ENCODE results near the gene SERPIND1. TPM values are rescaled to one million over a fixed set of nuclear protein-coding genes. Genes with fewer than 3 reads are reported as not detected.
"Not testable (repeated sequence)": the region's sequence is repeated elsewhere in the genome, so short reads cannot be mapped to it uniquely, and the experiment has no call there.

Gene SERPIND1
- polyA plus RNA-seq, 1 donor from 2014 or later = not detected

DNA sequence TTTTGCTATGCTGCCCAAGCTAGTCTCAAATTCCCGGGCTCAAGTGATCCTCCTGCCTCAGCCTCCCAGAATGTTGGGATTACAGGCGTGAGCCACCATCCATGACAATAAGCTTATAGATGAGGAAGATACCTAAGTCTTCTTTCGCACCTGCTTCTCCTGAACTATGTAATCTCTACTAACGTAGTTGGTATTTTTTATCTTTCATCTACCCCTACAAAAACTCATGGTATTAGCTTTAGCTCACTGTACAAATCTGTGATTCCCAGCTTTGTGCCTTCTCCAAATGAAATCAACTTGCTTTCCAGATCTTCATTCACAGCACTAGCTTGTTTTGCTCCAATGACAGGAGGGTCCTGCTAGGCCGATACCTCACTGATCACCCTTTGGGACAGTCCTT, 48.3 kb downstream of the SERPIND1 start:
- Histone ChIP-seq H3K36me3 (ENCODE audit: insufficient read depth, low read length) (no peaks in the 10 kb centered on the region), H3K4me2 (ENCODE audit: low read length) (no peak overlapping the region), H3F3A (ENCODE audit: insufficient read depth, low read length, poor library complexity, severe bottlenecking) (no peaks in the 10 kb centered on the region), H3K9ac (ENCODE audit: low read length) (no peak overlapping the region), H3K9me3 (ENCODE audit: low read length) (no peaks in the 10 kb centered on the region), H3K79me2 (replicated peaks; ENCODE audit: insufficient read depth, low read length) (no peaks in the 10 kb centered on the region), H3K4me3 (ENCODE audit: low read length) (no peak overlapping the region), H3K27me3 (ENCODE audit: insufficient read depth, low read depth, low read length) (no peaks in the 10 kb centered on the region), H3K9me2 (ENCODE audit: insufficient read depth, low read length) (no peaks in the 10 kb centered on the region), H4K20me1 (ENCODE audit: insufficient read depth) (no peaks in the 10 kb centered on the region), H3K27ac (ENCODE audit: low read length) (no peak overlapping the region), H2AFZ (ENCODE audit: low read depth, low read length) (no peak overlapping the region)
- TF ChIP-seq EP300 (conservative IDR thresholded peaks at IDR 0.05; ENCODE audit: poor library complexity, severe bottlenecking) = no peak
- no peak for TF ChIP-seq RAD21 (conservative IDR thresholded peaks at IDR 0.05)
- TF ChIP-seq EZH2 (IDR thresholded peaks at IDR 0.05; ENCODE audit: borderline replicate concordance, insufficient read depth, low read length, poor library complexity, severe bottlenecking) = no peak
- no peak for TF ChIP-seq TAF1 (IDR thresholded peaks at IDR 0.05; ENCODE audit: low read depth)
- no peak for TF ChIP-seq MXI1 (conservative IDR thresholded peaks at IDR 0.05; ENCODE audit: poor library complexity, severe bottlenecking)
- TF ChIP-seq SMC3 (conservative IDR thresholded peaks at IDR 0.05; ENCODE audit: poor library complexity) = no peak
- no peak for TF ChIP-seq REST (IDR thresholded peaks at IDR 0.05; ENCODE audit: borderline replicate concordance)
- TF ChIP-seq CTCF (IDR thresholded peaks at IDR 0.05; ENCODE audit: poor library complexity, severe bottlenecking) = no peak
- TF ChIP-seq POLR2AphosphoS5 (IDR thresholded peaks at IDR 0.05) = no peak

DNA sequence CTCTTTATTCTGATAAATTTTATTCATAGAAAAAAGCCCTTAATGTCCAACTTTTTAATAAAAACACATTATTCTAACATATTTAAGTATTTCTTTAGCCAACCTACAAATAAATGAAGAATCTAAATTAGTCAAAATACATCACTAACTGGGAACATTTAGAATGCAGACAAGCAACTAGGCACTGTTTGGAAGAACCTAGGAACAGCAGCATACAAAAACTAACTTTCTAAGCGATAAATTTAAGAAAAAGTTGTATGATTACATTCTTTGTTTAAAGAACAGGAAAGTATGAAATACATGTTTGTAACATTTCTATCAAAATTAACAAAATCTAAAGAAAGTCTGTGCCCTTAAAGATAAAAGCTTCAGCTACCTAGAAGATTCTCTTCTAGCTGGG, 49.4 kb downstream of the SERPIND1 start:
- Histone ChIP-seq H3K9ac (ENCODE audit: low read length) (no peak overlapping the region), H3K27ac (ENCODE audit: low read length) (no peak overlapping the region), H3K36me3 (ENCODE audit: insufficient read depth, low read length) (no peaks in the 10 kb centered on the region), H3K79me2 (replicated peaks; ENCODE audit: insufficient read depth, low read length) (no peaks in the 10 kb centered on the region), H3F3A (ENCODE audit: insufficient read depth, low read length, poor library complexity, severe bottlenecking) (no peaks in the 10 kb centered on the region), H4K20me1 (ENCODE audit: insufficient read depth) (no peaks in the 10 kb centered on the region), H3K9me2 (ENCODE audit: insufficient read depth, low read length) (no peaks in the 10 kb centered on the region), H3K4me2 (ENCODE audit: low read length) (no peak overlapping the region), H2AFZ (ENCODE audit: low read depth, low read length) (no peak overlapping the region), H3K27me3 (ENCODE audit: insufficient read depth, low read depth, low read length) (no peaks in the 10 kb centered on the region), H3K4me3 (ENCODE audit: low read length) (no peak overlapping the region), H3K9me3 (ENCODE audit: low read length) (no peaks in the 10 kb centered on the region)
- TF ChIP-seq REST (IDR thresholded peaks at IDR 0.05; ENCODE audit: borderline replicate concordance) (no peak), CTCF (IDR thresholded peaks at IDR 0.05; ENCODE audit: poor library complexity, severe bottlenecking) (no peak), MXI1 (conservative IDR thresholded peaks at IDR 0.05; ENCODE audit: poor library complexity, severe bottlenecking) (no peak)

- H3K9me3 ChIP-seq (ENCODE audit: low read length); H3K79me2 ChIP-seq (replicated peaks; ENCODE audit: insufficient read depth, low read length); H2AFZ ChIP-seq (ENCODE audit: low read depth, low read length); H4K20me1 ChIP-seq (ENCODE audit: insufficient read depth); H3K27me3 ChIP-seq (ENCODE audit: insufficient read depth, low read depth, low read length); H3F3A ChIP-seq (ENCODE audit: insufficient read depth, low read length, poor library complexity, severe bottlenecking); H3K27ac ChIP-seq (ENCODE audit: low read length); H3K9me2 ChIP-seq (ENCODE audit: insufficient read depth, low read length); H3K4me3 ChIP-seq (ENCODE audit: low read length); H3K36me3 ChIP-seq (ENCODE audit: insufficient read depth, low read length); H3K9ac ChIP-seq (ENCODE audit: low read length); H3K4me2 ChIP-seq (ENCODE audit: low read length): not testable (repeated sequence)
These were observed 51.3 kb downstream of the SERPIND1 start for GRCh38 chr22:20825216-20825615.
